RCC 7860 (cell line): ENCODE measurements around the gene OMP.
"Not testable (repeated sequence)": the region's sequence is repeated elsewhere in the genome, so short reads cannot be mapped to it uniquely, and the experiment has no call there.

Source experiments
- DNase-seq: peaks from one replicate; pipeline ENCODE4 v3.0.0-alpha.2; 2015; ENCODE audit warnings: low spot score
- FAIRE-seq: peaks from 2 replicates; lab custom pipeline; 2012; peaks lifted over from hg19 to GRCh38; lab: Jason Lieb, UNC

OMP gene

GRCh38 chr11:77084581-77085191 lies 18.0 kb upstream of the OMP start:
- no peak for DNase-seq
- no peak for FAIRE-seq

- FAIRE-seq (no peak), DNase-seq (no peak)
These were observed 17.0 kb upstream of the OMP start for GRCh38 chr11:77085652-77086051.

- FAIRE-seq, result no peak
- no peak for DNase-seq
These were observed 15.8 kb upstream of the OMP start for GRCh38 chr11:77086521-77087472.

GRCh38 chr11:77087723-77088225 lies 14.9 kb upstream of the OMP start:
- no peak for DNase-seq
- no peak for FAIRE-seq

- FAIRE-seq, result no peak
- DNase-seq, result no peak
These were observed 14.2 kb upstream of the OMP start for GRCh38 chr11:77088236-77089003.

GRCh38 chr11:77089004-77089545 lies 13.6 kb upstream of the OMP start:
- FAIRE-seq, result no peak

GRCh38 chr11:77090046-77090372 lies 12.6 kb upstream of the OMP start:
- FAIRE-seq (no peak), DNase-seq (no peak)

More at GRCh38 chr11:77089004-77089545, 13.6 kb upstream of the OMP start:
- DNase-seq, result no peak

GRCh38 chr11:77090373-77091111 lies 12.1 kb upstream of the OMP start:
- no peak for DNase-seq
- no peak for FAIRE-seq

DNA sequence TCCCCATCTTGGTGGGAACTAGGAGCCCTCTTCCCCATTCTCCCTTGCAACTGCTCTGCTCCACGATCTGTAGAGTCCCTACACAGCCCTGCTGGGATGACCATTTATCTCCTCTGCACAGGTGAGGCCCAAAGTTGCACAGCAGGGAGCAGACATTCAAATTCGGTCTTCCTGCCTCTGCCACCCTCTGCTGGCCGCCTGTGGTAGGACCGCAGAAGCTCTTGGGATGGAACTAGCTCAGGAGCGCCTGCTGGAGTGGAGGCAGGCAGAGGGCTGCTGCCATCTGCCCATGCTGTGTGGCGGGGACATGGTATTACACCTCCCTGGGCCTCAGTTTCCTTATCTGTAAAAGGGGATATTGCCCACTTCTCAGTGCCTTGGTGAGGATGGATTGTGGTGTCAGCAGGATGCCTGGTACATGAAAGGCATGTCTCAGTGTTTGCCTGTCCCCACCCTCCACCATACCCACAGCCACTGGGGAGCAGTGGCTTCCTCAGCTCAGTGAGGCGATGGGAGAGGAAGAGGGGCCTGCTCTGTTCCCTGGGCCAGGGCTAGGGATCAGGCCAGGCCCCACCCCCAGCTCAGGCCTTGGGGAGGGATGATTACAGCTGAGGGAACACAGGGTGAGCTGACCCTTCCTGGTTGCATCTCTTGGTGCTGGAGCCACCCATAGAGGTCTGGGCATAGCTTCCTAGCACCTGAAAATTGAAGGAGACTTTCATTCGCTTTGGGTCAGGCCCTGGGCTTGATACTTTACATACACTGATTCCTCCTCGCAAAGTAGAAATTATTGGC lies 11.3 kb upstream of the OMP start:
- DNase-seq, result peak; percentile 50
- FAIRE-seq, result no peak

DNA sequence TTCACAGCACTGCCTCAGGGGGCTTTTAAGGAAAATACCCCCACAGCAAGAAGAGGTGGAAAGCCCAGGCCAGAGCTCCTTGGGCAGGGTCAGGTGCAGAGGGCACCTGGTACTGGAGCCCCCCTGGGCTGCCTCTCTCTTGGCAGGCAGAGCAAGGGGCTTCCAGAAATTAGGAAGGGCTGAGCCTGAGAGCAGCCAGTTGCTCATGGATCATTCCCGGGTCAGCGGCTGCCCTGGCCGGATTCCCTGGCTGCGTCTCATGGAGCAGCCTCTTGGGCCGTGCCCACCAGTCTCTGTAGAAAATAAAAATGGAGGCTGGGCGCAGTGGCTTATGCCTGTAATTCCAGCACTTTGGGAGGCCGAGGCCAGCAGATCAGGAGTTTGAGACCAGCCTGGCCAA lies 10.3 kb upstream of the OMP start:
- DNase-seq (no peak), FAIRE-seq (no peak)

DNA sequence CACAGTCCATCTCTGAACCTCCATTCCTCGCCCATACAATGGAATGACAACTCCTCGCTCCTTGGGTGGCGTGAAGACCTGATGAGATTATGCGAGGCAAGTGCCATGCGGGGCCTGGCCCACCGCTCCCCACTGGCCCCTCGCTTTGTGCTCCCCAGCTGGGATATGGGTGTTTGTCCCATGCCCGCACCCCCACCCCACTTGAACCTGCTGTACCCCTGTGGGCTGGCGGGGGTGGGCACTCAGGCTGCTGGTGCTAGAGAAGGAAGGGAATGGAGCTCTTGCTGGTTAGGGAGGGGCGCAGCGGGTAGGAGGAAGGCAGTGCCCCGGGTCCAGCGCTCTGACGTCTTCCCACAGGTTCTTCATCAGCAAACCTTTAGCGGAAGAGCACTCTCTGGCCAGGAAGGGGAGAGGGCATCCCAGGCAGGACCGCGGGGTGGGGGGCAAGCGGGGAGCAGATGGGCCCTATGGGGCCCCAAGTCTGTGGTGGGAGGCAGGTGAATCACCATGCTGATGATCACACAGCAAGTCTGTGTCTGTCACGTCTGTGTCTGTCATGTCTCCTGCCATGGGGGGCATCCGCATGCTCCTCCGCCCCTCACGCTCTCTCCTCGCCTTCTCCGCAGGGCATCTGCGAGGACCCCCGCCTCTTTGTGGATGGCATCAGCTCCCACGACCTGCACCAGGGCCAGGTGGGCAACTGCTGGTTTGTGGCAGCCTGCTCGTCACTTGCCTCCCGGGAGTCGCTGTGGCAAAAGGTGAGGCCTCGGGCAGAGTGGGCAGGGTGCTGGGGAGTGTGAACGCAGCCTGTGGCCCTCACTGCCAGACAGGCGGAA lies 9.4 kb upstream of the OMP start:
- FAIRE-seq, result no peak
- no peak for DNase-seq

DNA sequence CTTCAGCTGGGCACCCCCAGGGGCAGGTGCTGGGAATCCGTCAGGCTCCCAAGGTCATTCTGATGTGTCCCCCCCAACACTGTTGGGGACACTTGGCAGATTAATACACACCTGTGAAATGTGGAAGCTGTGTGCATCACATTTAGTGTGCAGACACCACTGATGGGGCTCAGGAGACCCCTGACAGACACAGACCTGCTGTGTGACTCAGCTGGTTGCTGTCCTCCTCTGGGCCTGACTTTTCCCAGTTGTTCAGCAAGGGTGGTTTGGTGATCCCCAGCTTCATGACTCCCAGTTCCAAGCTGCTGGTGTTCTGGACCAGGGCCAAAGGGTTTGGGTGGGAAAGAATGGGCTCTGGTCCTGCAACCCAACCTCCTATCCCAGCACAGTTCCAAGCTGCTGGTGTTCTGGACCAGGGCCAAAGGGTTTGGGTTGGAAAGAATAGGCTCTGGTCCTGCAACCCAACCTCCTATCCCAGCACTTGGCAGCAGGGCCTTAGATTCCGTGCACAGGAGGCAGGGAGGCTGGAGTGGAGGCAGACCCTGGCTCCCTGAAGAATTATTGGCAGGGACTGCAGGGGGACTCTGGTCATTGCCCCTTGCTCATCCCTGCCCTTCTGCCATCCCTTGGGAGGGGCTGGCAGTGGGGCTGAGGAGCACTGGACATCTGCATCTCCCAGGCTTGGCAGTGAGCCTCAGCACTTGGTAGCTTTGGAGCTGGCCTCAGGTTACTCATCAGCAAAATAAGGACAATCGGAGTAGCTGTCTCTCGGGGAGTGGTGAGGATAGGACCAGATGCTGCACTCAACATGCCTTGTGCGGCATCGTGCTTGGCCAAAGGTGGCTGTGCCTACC lies 8.4 kb upstream of the OMP start:
- no peak for FAIRE-seq

DNA sequence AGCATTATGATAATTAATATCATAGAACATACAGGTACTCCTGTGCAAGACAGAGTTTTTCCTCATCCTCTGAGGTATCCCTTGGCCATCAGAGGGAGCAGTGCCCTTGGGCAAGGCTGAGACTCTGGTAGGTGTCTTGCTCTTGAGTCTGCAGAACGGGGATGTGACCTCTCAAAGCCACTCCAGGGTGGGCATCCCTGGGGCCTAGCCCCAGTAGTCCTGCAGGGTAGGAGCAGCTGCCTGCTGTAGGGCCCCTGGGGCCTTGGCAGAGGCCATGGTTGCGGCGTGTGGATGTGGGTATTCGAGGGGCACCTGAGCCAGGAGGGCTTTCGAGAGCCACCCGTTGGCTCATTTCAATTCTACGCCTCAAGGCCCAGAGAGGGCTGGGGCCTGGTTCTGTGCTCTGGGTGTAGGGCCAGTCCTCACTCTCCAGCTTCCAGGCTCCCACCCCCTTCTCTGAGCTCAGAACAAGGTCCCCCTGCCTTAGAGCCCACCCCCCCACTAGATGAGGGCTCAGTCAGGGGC lies 7.7 kb upstream of the OMP start:
- no peak for FAIRE-seq
- DNase-seq, result no peak

More for the DNA sequence above, 8.4 kb upstream of the OMP start:
- no peak for DNase-seq

- FAIRE-seq, result no peak
- no peak for DNase-seq
These were observed 6.8 kb upstream of the OMP start for GRCh38 chr11:77095551-77096490.

GRCh38 chr11:77096591-77097019 lies 6.0 kb upstream of the OMP start:
- no peak for DNase-seq
- no peak for FAIRE-seq

- not testable (repeated sequence) for DNase-seq, FAIRE-seq
These were observed 5.5 kb upstream of the OMP start for GRCh38 chr11:77097180-77097579.
